ENCODE results near the gene SLC12A8.

The SLC12A8 gene

DNA sequence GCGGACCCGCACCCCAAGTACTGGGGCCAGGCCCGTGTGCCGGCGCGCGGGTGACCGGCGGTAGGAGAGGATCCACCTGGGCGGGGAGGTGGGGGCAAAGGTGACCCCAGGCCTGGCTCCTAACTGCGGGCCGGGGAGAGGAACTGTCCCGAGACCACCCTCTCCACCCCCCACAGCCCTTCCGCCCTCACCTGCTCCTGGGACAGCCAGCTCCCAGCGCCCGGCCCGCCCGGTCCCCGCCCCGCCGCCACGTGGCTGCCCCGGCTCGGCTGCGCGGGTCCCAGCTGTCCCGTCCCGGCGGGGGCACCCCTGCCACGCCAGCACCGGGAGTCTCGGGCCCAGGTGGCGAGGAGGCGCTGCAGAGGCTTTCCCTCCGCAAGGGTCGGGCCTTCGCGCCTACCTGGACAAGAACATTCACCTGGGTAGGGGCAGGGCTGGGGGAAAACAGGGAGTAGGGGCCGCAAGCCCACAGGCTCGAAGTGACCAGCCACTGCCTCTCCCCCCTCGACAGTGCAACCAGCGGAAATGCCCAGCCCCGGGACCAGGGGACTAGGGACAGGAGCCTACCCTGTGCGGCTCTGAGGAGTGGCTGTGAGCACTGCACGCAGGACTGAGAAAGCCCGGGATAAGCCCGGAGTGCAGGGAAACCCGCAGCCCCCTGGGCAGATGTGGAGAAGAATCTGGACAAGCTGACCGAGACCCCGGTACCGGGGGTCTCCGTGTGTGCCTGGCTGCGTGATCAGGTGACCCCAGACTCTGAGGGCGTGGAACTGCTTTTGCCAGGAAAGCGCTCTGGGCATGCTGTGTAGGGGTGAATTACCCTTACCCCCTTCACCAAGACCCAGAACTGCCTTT is at the start of gene SLC12A8:
SLC12A8 (minus strand) TSS at position 240 of the 855 bp plus-strand sequence. CDS start 1,399 bp downstream, outside the sequence.
- intact Hi-C loops (cut with DNase I), result no loop called here
- DNase-seq, result peak in 1 of 10 donors; percentile 69

DNA sequence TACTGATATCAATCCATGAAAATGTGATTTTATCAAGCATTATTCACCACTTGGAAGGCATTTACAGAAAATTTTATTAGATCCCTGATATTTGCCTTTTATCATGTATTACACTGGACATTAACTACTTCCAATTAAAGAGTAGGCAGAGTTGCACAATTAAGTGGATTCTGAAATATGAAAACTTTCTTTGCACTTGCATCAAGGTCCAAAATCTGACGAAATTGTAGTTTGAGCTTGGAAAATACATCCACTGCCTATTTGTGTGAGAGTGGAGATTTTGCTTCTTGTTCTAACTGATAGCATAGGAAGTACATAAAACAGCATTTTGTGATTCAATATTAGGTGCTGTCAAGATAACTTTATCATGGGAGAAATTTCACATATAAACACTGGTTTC is 49.6 kb upstream of the SLC12A8 start:
- intact Hi-C loops (cut with DNase I), result no loop called here

DNA sequence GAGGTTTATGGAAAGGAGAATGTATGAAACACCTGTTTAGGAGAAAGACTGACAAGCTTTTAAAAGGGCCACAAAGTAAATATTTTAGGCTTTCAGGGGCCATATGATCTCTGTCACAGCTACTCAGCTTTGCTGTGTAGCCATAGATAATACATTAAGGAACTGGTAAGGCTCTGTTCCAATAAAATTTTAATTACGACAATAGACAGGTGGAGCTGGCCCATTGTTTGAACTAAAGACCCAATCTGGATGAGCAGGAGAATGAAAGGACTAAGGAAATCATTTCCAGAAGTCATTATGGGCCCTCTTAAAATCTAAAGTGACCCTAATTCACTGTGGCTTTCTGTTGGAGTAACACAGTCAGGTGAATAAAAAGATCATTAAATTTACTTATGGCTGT is 48.5 kb upstream of the SLC12A8 start:
- intact Hi-C loops (cut with DNase I), result no loop called here
- DNase-seq, result no peak

More for the DNA sequence above, 49.6 kb upstream of the SLC12A8 start:
- no peak for DNase-seq

DNA sequence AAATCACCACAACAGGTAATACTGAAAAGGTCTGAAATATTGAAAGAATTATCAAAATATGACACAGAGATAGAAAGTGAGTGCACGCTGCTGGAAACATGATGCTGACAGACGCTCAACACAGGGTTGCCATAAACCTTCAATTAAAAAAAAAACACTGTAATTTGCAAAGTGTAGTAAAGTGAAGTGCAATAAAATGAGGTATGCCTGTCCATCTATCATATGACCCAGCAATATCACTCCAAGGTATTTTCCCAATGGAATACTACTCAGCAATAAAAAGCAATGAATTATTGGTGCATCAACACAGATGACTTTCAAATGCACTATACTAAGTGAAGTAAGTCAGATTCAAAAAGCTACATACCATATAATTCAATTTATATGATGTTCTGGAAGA is 47.6 kb upstream of the SLC12A8 start:
- intact Hi-C loops (cut with DNase I), result no loop called here
- DNase-seq, result no peak

- intact Hi-C loops (cut with DNase I), result no loop called here
- DNase-seq, result no peak
Observed at GRCh38 chr3:125257536-125257935, 45.0 kb upstream of the SLC12A8 start.

DNA sequence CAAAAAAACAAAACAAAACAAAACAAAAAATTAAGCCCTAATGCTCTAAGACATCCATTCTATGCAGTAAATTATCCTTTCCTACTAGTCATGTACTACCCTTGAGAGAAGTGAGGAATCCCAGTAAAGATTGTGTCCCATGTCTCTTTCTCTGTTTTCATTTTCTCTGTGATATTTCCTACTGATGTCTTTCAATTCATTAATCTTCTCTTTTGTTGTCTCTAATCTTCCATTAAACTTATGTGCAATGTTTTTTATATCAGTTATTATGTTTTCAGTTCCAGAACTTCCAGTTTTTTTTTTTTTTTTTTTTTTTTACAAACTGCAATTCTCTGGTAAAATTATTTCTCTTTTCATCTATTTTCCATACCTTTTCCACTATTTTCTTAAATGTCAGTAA is 44.1 kb upstream of the SLC12A8 start:
- intact Hi-C loops (cut with DNase I), result no loop called here
- no peak for DNase-seq

GRCh38 chr3:125250973-125251372 is 38.4 kb upstream of the SLC12A8 start:
- DNase-seq, result no peak
- intact Hi-C loops (cut with DNase I), result no loop called here

GRCh38 chr3:125246237-125246636 is 33.7 kb upstream of the SLC12A8 start:
- intact Hi-C loops (cut with DNase I), result no loop called here
- DNase-seq, result no peak

DNA sequence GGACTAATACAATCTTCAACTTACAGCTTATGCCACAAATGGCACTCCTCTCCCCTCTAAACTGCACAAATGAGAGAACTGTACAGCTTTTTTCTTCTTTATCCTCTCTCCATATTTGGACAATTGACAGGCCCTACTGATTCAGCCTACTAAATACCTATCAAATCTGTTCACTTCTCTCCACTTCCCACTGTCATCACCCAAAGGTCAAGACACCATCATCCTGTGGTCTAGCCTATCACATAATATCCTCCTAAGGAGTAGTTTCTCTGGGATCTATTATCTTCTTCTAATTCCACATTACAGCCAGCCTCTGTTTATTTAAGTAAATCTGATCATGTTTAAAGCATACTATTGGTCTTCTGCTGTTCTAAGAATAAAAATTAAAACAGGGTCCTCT is 33.0 kb upstream of the SLC12A8 start:
- intact Hi-C loops (cut with DNase I), result loop anchor here (1.0 kb wide), 1 partner anchor 35 kb away; no protein-coding TSS in a partner anchor
- no peak for DNase-seq

GRCh38 chr3:125240496-125240895 is 27.9 kb upstream of the SLC12A8 start:
- intact Hi-C loops (cut with DNase I), result no loop called here
- no peak for DNase-seq

DNA sequence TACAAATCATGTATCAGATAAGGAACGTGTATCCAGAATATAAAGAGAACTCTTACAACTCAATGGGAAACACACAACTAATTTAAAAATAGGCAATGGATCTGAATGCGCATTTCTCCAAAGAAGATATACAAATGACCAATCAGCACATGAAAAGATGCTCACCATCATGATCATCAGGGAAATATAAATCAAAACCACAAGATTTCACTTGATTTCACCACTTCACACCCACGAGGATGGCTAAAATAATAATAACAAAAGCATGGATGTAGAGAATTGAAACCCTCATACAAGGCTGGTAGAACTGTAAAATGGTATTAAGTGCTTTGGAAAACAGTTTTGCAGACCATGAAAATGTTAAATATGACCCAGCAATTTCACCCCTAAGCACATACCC is 26.7 kb upstream of the SLC12A8 start:
- DNase-seq, result no peak
- intact Hi-C loops (cut with DNase I), result no loop called here

- no peak for DNase-seq
- intact Hi-C loops (cut with DNase I), result no loop called here
Observed at GRCh38 chr3:125238759-125239158, 26.2 kb upstream of the SLC12A8 start.

DNA sequence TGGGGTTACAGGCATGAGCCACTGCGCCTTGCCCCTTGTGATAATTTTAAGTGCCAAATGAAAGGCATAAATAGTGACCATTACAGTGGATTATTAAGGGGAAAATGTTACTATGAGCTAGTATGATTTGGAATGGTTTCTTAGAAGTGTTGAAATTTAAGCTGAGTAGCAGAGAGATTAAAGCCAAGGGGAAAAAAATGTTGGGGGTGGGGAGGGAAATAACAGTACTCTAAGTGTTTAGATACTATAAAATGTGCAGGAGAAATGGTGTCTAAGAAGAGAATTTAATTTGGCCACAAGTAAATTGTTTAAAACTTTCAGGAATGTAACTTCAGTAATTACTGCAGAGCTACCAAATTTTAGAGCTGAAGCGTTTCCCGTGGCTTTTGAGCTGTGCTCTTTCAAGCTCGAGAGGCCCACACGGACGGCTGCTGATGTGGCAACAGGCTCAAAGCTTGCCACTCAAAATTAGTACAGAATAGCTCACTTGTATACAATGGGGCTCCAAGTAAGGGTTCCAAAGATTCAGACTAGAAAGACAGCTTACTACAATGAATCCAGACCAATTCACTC is 23.9 kb upstream of the SLC12A8 start:
- intact Hi-C loops (cut with DNase I), result no loop called here
- DNase-seq, result no peak

GRCh38 chr3:125234831-125235230 is 22.3 kb upstream of the SLC12A8 start:
- DNase-seq, result no peak
- intact Hi-C loops (cut with DNase I), result no loop called here

GRCh38 chr3:125232401-125232800 is 19.9 kb upstream of the SLC12A8 start:
- intact Hi-C loops (cut with DNase I), result no loop called here
- DNase-seq, result no peak

DNA sequence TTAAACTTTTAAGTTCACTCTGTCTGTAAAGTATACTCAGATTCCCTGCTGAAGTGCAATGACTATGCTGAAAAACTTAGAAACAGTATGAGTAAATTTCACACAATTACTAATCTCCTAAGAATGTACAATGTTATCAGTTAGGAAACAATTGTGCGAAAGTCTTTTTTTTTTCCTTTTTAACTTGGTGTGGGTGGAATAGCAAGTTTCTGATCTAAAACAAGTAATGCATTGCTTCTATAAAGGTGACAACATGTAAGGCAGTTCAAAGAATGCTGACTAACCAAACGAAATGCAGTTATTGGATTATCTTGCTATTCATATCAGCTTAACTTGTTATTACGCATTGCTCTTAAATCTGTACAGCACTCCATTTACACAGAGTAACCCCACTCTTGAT is 19.3 kb upstream of the SLC12A8 start:
- intact Hi-C loops (cut with DNase I), result no loop called here
- no peak for DNase-seq

- intact Hi-C loops (cut with DNase I), result no loop called here
- DNase-seq, result no peak
Observed at GRCh38 chr3:125229707-125230106, 17.2 kb upstream of the SLC12A8 start.

- intact Hi-C loops (cut with DNase I), result no loop called here
- DNase-seq, result no peak
Observed at GRCh38 chr3:125229168-125229567, 16.6 kb upstream of the SLC12A8 start.

GRCh38 chr3:125221831-125222230 is 9.3 kb upstream of the SLC12A8 start:
- DNase-seq, result no peak
- intact Hi-C loops (cut with DNase I), result no loop called here

GRCh38 chr3:125220727-125221429 is 8.3 kb upstream of the SLC12A8 start:
- intact Hi-C loops (cut with DNase I), result no loop called here
- DNase-seq, result no peak

- peak in 2 of 10 donors; percentile 32 to 73 for DNase-seq
- intact Hi-C loops (cut with DNase I), result no loop called here
Observed at GRCh38 chr3:125220183-125220582, 7.6 kb upstream of the SLC12A8 start.
